ENCODE measurements around the gene MED13L.

- TF ChIP-seq CTCF (IDR thresholded peaks at IDR 0.05), result no peak
- no peak for TF ChIP-seq POLR2A (IDR thresholded peaks at IDR 0.05)
Measured at GRCh38 chr12:116324654-116325335, 47.3 kb upstream of the MED13L start.

Data from breast epithelium (tissue), 3 donors.